SK-N-MC (cell line): ENCODE data around the gene UQCRH.

ENCODE experiments used
- EZH2 ChIP-seq: fragments of 200-600 bp; sonication (generic); IDR thresholded peaks from one replicate; pipeline ENCODE4 v1.6.1; 2017; ENCODE audit warnings: antibody characterized with exemption
- FOXP2 ChIP-seq: optimal IDR thresholded peaks from 2 replicates; pipeline ENCODE3; 2011; ENCODE audit warnings: mild to moderate bottlenecking, moderate library complexity; ENCODE audit not compliant: insufficient read depth; ENCODE audit errors: extremely low read length, control extremely low read depth
- POLR2AphosphoS5 ChIP-seq: IDR thresholded peaks from 2 replicates; pipeline ENCODE4 v1.6.1; 2012; ENCODE audit warnings: mild to moderate bottlenecking, low read depth, low read length, borderline replicate concordance

- TF ChIP-seq EZH2 (no peak), POLR2AphosphoS5 (peak; percentile 79), FOXP2 (no peak)
Observed at GRCh38 chr1:46303038-46303871, at the start of gene UQCRH, which contains the start of gene LRRC41.
